ENCODE results near the gene LRP3. TPM values are rescaled to one million over a fixed set of nuclear protein-coding genes. Genes with fewer than 3 reads are reported as not detected.
A peak's percentile ranks its signal among the peaks of the same experiment; 100 is the strongest.

LRP3 gene
- total and polyA plus RNA-seq, 2 of the 13 experiments (the other 11 are each of a cell fraction or from before 2014, with no cell fraction given), result 17.6 to 51.6 TPM

GRCh38 chr19:33176670-33177416 is 17.3 kb upstream of the LRP3 start (continued):
- TF ChIP-seq ZNF20 (CRISPR knock-in tag; IDR thresholded peaks at IDR 0.05) (0 out of 2 replicates have a peak, but pooled peaks have one; percentile 28), JUNB (CRISPR knock-in tag; IDR thresholded peaks at IDR 0.05; ENCODE audit: borderline replicate concordance) (no peak), PHF5A (CRISPR knock-in tag; IDR thresholded peaks at IDR 0.05; ENCODE audit: low read depth, unreplicated experiment) (peak; percentile 91), ZNF282 (IDR thresholded peaks at IDR 0.05; ENCODE audit: partially characterized antibody) (no peak), CREBL2 (CRISPR knock-in tag; IDR thresholded peaks at IDR 0.05; ENCODE audit: borderline replicate concordance) (0 out of 2 replicates have a peak, but pooled peaks have one; percentile 28), ZNF276 (CRISPR knock-in tag; IDR thresholded peaks at IDR 0.05; ENCODE audit: low read depth) (no peak), DMTF1 (CRISPR knock-in tag; IDR thresholded peaks at IDR 0.05) (no peak), ZZZ3 (CRISPR knock-in tag; IDR thresholded peaks at IDR 0.05; ENCODE audit: borderline replicate concordance) (peak; percentile 31; the same call in 1 of the 2 replicates), SPEN (CRISPR knock-in tag; IDR thresholded peaks at IDR 0.05; ENCODE audit: low read depth) (peak; percentile 55; the same call in 1 of the 2 replicates), ZNF691 (CRISPR knock-in tag; IDR thresholded peaks at IDR 0.05; ENCODE audit: borderline replicate concordance, low read depth) (peak; percentile 29), ZNF761 (CRISPR knock-in tag; conservative IDR thresholded peaks at IDR 0.05) (0 out of 2 replicates have a peak, but pooled peaks have one; percentile 81), ZNF619 (CRISPR knock-in tag; IDR thresholded peaks at IDR 0.05) (0 out of 2 replicates have a peak, but pooled peaks have one; percentile 26), IKZF1 (IDR thresholded peaks at IDR 0.05) (no peak), CBX5 (CRISPR knock-in tag; IDR thresholded peaks at IDR 0.05; ENCODE audit: borderline replicate concordance) (peak; percentile 58; the same call in 1 of the 2 replicates), KLF15 (CRISPR knock-in tag; IDR thresholded peaks at IDR 0.05; ENCODE audit: borderline replicate concordance) (no peak), ZNF124 (CRISPR knock-in tag; IDR thresholded peaks at IDR 0.05) (peak; percentile 89; the same call in 1 of the 2 replicates), ZNF382 (CRISPR knock-in tag; IDR thresholded peaks at IDR 0.05; ENCODE audit: borderline replicate concordance) (no peak), PAXIP1 (CRISPR knock-in tag; conservative IDR thresholded peaks at IDR 0.05) (peak; percentile 86), MED13 (CRISPR knock-in tag; IDR thresholded peaks at IDR 0.05) (peak; percentile 51; the same call in 1 of the 2 replicates), GTF2F1 (IDR thresholded peaks at IDR 0.05; ENCODE audit: low read length) (no peak)
